Adrenal gland (tissue), 12 donors: ENCODE data around the gene XPNPEP3. TPM values are rescaled to one million over a fixed set of nuclear protein-coding genes. Genes with fewer than 3 reads are reported as not detected.
"Not testable (repeated sequence)": the region's sequence is repeated elsewhere in the genome, so short reads cannot be mapped to it uniquely, and the experiment has no call there.

Experiments used
- DNase-seq, 7 donors: peaks; one replicate each; pipeline ENCODE4 v3.0.0-alpha.2; 2019 to 2020
- H3K27ac ChIP-seq, 5 donors: fragments of 200-600 bp; sonication (generic) in 4 of 5; 1 replicate in 3 of 5; 2 replicates in 2 of 5; pipeline versions ENCODE4 v1.5.1 to v1.8.0; 2016 to 2020; ENCODE audit warnings: mild to moderate bottlenecking in 1 of 5
- H3K27me3 ChIP-seq: fragments of 200-600 bp; 2 replicates; pipeline ENCODE4 v1.8.0; 2021
- H3K36me3 ChIP-seq, 2 donors: fragments of 200-600 bp; replicated peaks in 1 of 2; 1 replicate in 1 of 2; 2 replicates in 1 of 2; pipeline versions ENCODE4 v1.5.1 to v1.8.0; 2018 to 2022
- H3K4me1 ChIP-seq, 2 donors: fragments of 200-600 bp; replicated peaks in 1 of 2; 1 replicate in 1 of 2; 2 replicates in 1 of 2; pipeline versions ENCODE4 v1.5.1 to v1.8.0; 2018 to 2021
- H3K4me3 ChIP-seq, 4 donors: fragments of 200-600 bp; sonication (generic) in 3 of 4; one replicate each; pipeline ENCODE4 v1.5.1; 2016 to 2018
- H3K9me3 ChIP-seq, 3 donors: fragments of 200-600 bp; sonication (generic) in 1 of 3; replicated peaks in 1 of 3; 1 replicate in 2 of 3; 2 replicates in 1 of 3; pipeline versions ENCODE4 v1.5.1 to v1.8.0; 2016 to 2021
- CTCF ChIP-seq, 6 experiments: fragments of 450-650 bp in 4 of 6; fragments of 200-600 bp in 2 of 6; sonication (generic) in 1 of 6; IDR thresholded peaks; 1 replicate in 5 of 6; 2 replicates in 1 of 6; pipeline versions ENCODE4 v1.5.1 to v1.8.0; 2016 to 2021; ENCODE audit warnings: antibody characterized with exemption in 6 of 6, mild to moderate bottlenecking in 2 of 6, moderate library complexity in 1 of 6
- POLR2A ChIP-seq, 2 donors: fragments of 450-650 bp; IDR thresholded peaks; one replicate each; pipeline ENCODE4 v1.6.1; 2017; ENCODE audit warnings: antibody characterized with exemption in 2 of 2, mild to moderate bottlenecking in 2 of 2, moderate library complexity in 1 of 2
- WGBS, 4 donors: extraction: QIAGEN DNeasy Blood & Tissue Kit in 2 of 4; methylation state at CpG; one replicate each; pipeline versions ENCODE4 v1.1.5 to v1.1.7; 2013 to 2017; 5-methylcytosine and 5-hydroxymethylcytosine counted together
- intact Hi-C, 2 donors: fragments of 100-400 bp; cut with DNase I; formaldehyde crosslinking; loops; one replicate each; pipeline versions ENCODE4 v1.14.1 to v1.15.0; 2022 to 2023
- polyA plus RNA-seq, 3 donors: library from polyadenylated mRNA; stranded (reverse); fragments of 200-250 nt in 2 of 3; fragments of 350-450 nt in 1 of 3; fragmentation: Illumina TruSeq in 1 of 3; extraction: RNeasy Lipid Tissue Mini Kit (QIAGEN cat#74804) in 1 of 3; gene quantifications; one replicate each; pipeline ENCODE4 v1.2.3, GENCODE V29; 2013 to 2014
- total RNA-seq, 9 donors: library from RNA; depleted of rRNA in 4 of 9; stranded (reverse); fragments of >200 nt in 4 of 9; fragments of 120-200 nt in 1 of 9; fragmentation: NEBNext Ultra II Directional in 1 of 9; extraction: Animal tissue kit (Norgen Biotek cat#: 25700) in 1 of 9; gene quantifications; one replicate each; pipeline versions ENCODE4 v1.1.0 to v1.2.4, GENCODE V29; 2013 to 2023
- donor health status: healthy with polysubstance abuse.
- donor health status: Bipolar disorder and iron deficiency.
- donor health status: DM: yes; HTN: yes; CAD: no.
- donor health status: DM: no; HTN: no; CAD: no.
- donor health status: DM: no; HTN: no; CAD: no.
- donor health status: DM: yes; HTN: yes; CAD: no.

XPNPEP3 gene
- total and polyA plus RNA-seq, 12 donors = 6.4 to 41.1 (median 20.6) TPM

- Histone ChIP-seq H3K4me1 (peaks cover 0 to 14% of the 10 kb centered on the region in 2 donors), H3K4me3 (no peak overlapping the region), H3K9me3 (no peaks in the 10 kb centered on the region), H3K36me3 (peaks cover 0 to 89% of the 10 kb centered on the region in 2 donors), H3K27me3 (no peaks in the 10 kb centered on the region), H3K27ac (no peak overlapping the region)
- TF ChIP-seq CTCF (IDR thresholded peaks at IDR 0.05) (no peak), POLR2A (IDR thresholded peaks at IDR 0.05) (no peak)
- 85 to 95% (median 89%) methylated on average over 3 of the region's 3 CpGs for WGBS, 4 donors
- no peak for DNase-seq
- intact Hi-C loops = no loop called here
Measured at GRCh38 chr22:40838486-40838885, 18.5 kb upstream of the XPNPEP3 start.

GRCh38 chr22:40844951-40845350, 12.0 kb upstream of the XPNPEP3 start:
- peaks cover 0 to 95% of the 10 kb centered on the region in 2 donors for H3K36me3 ChIP-seq
- TF ChIP-seq POLR2A (IDR thresholded peaks at IDR 0.05) = no peak
- no peak overlapping the region for H3K4me3 ChIP-seq
- no peaks in the 10 kb centered on the region for H3K9me3 ChIP-seq
- intact Hi-C loops = no loop called here
- H3K4me1 ChIP-seq = peaks cover 0 to 21% of the 10 kb centered on the region in 2 donors
- no peak for DNase-seq
- H3K27me3 ChIP-seq = no peaks in the 10 kb centered on the region
- WGBS, 4 donors = 92 to 96% (median 94%) methylated on average over 3 of the region's 3 CpGs
- no peak overlapping the region for H3K27ac ChIP-seq

GRCh38 chr22:40845816-40846215, 11.1 kb upstream of the XPNPEP3 start:
- WGBS, 4 donors = 84 to 92% (median 91%) methylated on average over 11 of the region's 11 CpGs
- DNase-seq, H3K27ac ChIP-seq, intact Hi-C loops, H3K4me3 ChIP-seq, H3K27me3 ChIP-seq, H3K9me3 ChIP-seq: not testable (repeated sequence)
- Histone ChIP-seq H3K4me1 (peaks cover 0 to 27% of the 10 kb centered on the region in 2 donors), H3K36me3 (peaks cover 0 to 92% of the 10 kb centered on the region in 2 donors)

DNA sequence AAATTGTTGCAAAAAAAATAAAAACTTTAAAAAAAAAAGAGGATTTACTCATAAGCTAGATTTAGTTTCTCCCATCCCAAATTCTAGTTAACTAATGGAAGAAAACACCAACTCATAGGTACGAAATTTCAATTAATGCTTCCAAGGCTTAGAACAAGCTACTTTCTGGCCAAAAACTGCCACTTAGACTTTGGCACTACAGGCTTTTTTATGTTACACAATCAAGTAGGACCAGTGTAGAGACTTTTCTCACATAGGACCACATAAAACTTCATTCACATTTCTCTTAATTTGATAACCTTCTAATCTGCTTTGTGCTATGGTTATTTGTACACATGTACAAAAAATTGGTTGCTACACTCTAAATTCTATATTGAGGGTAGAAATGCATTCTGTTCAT, 3.6 kb upstream of the XPNPEP3 start:
- Histone ChIP-seq H3K36me3 (peaks cover 0 to 22% of the 10 kb centered on the region in 2 donors), H3K4me1 (peaks cover 22 to 60% of the 10 kb centered on the region in 2 donors), H3K27ac (peak overlapping the region in 2 of 5 donors; percentile 2 to 99), H3K9me3 (no peaks in the 10 kb centered on the region), H3K27me3 (no peaks in the 10 kb centered on the region), H3K4me3 (no peak overlapping the region)
- TF ChIP-seq CTCF (IDR thresholded peaks at IDR 0.05) = no peak
- TF ChIP-seq POLR2A (IDR thresholded peaks at IDR 0.05) = no peak
- intact Hi-C loops = loop anchor here in 1 of 2 donors (10.0 kb wide), 1 partner anchor 311 kb away; no protein-coding TSS in a partner anchor
- 46 to 65% (median 52%) methylated on average over 1 of the region's 1 CpG for WGBS, 4 donors
- DNase-seq = no peak

DNA sequence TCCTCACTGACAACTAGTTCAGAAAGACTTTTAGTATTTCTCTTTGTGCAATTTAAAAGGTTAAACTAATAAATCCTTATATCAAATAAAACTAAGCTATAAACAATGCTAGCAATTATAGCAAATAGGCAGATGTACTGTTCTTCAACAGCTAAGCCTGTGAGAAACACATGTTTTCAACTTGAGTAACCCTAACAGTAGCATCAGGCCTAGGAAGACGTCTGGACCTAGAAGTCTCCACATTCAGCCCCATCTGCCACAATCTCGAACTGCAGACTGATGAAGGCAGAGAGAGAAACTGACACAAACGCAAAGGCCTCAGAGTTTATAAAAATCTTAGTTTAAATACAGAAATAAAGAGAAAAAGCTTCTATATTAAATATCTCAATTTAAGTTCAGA, 3.0 kb upstream of the XPNPEP3 start:
- intact Hi-C loops = loop anchor here in 1 of 2 donors (10.0 kb wide), 1 partner anchor 311 kb away; no protein-coding TSS in a partner anchor
- Histone ChIP-seq H3K27ac (peak overlapping the region in 2 of 5 donors; percentile 29 to 99), H3K9me3 (no peaks in the 10 kb centered on the region), H3K27me3 (no peaks in the 10 kb centered on the region), H3K4me3 (peak overlapping the region in 1 of 4 donors; percentile 94), H3K36me3 (peaks cover 0 to 16% of the 10 kb centered on the region in 2 donors), H3K4me1 (peaks cover 22 to 67% of the 10 kb centered on the region in 2 donors)
- no peak for DNase-seq
- WGBS, 4 donors = 20 to 37% (median 26%) methylated on average over 3 of the region's 3 CpGs
- TF ChIP-seq CTCF (IDR thresholded peaks at IDR 0.05) (no peak), POLR2A (IDR thresholded peaks at IDR 0.05) (no peak)
